ENCODE data around the gene ERBB2. TPM values are rescaled to one million over a fixed set of nuclear protein-coding genes. Genes with fewer than 3 reads are reported as not detected.

ERBB2 gene
- total and polyA plus RNA-seq, 2 of the 13 experiments (the other 11 are each of a cell fraction or from before 2014, with no cell fraction given): 57.7 to 64.1 TPM

GRCh38 chr17:39702901-39703893, 3.3 kb downstream of the ERBB2 start (continued):
- TF ChIP-seq ZHX2 (IDR thresholded peaks at IDR 0.05; ENCODE audit: low read depth) (peak; percentile 35; the same call in 1 of the 2 replicates), ZHX2 (CRISPR knock-in tag; IDR thresholded peaks at IDR 0.05; ENCODE audit: borderline replicate concordance) (no peak), ZFP36L2 (CRISPR knock-in tag; IDR thresholded peaks at IDR 0.05) (no peak), CTCF (CRISPR knock-in tag; IDR thresholded peaks at IDR 0.05) (peak; percentile 44), HMGA1 (CRISPR knock-in tag; conservative IDR thresholded peaks at IDR 0.05) (no peak), ZNF597 (CRISPR knock-in tag; IDR thresholded peaks at IDR 0.05) (no peak), ZNF260 (CRISPR knock-in tag; IDR thresholded peaks at IDR 0.05; ENCODE audit: borderline replicate concordance, low read depth) (no peak), ZNF414 (CRISPR knock-in tag; IDR thresholded peaks at IDR 0.05) (no peak; the same call in 1 of the 2 replicates), NKX3-1 (CRISPR knock-in tag; IDR thresholded peaks at IDR 0.05) (no peak), SIN3A (IDR thresholded peaks at IDR 0.05; ENCODE audit: borderline replicate concordance, low read depth, low read length) (peak; percentile 90), ZNF251 (CRISPR knock-in tag; IDR thresholded peaks at IDR 0.05) (no peak), SOX5 (CRISPR knock-in tag; IDR thresholded peaks at IDR 0.05; ENCODE audit: borderline replicate concordance) (peak; percentile 40; the same call in 1 of the 2 replicates), WIZ (CRISPR knock-in tag; IDR thresholded peaks at IDR 0.05) (0 out of 2 replicates have a peak, but pooled peaks have one; percentile 42), PCBP2 (optimal IDR thresholded peaks at IDR 0.05; ENCODE audit: low read depth, low read length, poor library complexity, severe bottlenecking) (no peak), ZNF567 (CRISPR knock-in tag; IDR thresholded peaks at IDR 0.05; ENCODE audit: borderline replicate concordance) (no peak), DPF2 (CRISPR knock-in tag; IDR thresholded peaks at IDR 0.05; ENCODE audit: borderline replicate concordance, low read depth) (peak; percentile 53; the same call in 1 of the 2 replicates)
- TF ChIP-seq, protein P1, sequence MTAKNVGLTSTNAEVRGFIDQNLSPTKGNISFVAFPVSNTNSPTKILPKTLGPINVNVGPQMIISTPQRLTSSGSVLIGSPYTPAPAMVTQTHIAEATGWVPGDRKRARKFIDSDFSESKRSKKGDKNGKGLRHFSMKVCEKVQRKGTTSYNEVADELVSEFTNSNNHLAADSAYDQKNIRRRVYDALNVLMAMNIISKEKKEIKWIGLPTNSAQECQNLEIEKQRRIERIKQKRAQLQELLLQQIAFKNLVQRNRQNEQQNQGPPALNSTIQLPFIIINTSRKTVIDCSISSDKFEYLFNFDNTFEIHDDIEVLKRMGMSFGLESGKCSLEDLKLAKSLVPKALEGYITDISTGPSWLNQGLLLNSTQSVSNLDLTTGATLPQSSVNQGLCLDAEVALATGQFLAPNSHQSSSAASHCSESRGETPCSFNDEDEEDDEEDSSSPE (CRISPR knock-in tag; IDR thresholded peaks at IDR 0.05): no peak
